CD4-positive, alpha-beta T cell treated with Interleukin-4 for 4 hours (primary cell): ENCODE measurements around the gene CSNK2A2.

ENCODE experiments used
- DNase-seq: peaks from one replicate; pipeline ENCODE4 v3.0.0-alpha.2; 2020

Gene CSNK2A2

DNA sequence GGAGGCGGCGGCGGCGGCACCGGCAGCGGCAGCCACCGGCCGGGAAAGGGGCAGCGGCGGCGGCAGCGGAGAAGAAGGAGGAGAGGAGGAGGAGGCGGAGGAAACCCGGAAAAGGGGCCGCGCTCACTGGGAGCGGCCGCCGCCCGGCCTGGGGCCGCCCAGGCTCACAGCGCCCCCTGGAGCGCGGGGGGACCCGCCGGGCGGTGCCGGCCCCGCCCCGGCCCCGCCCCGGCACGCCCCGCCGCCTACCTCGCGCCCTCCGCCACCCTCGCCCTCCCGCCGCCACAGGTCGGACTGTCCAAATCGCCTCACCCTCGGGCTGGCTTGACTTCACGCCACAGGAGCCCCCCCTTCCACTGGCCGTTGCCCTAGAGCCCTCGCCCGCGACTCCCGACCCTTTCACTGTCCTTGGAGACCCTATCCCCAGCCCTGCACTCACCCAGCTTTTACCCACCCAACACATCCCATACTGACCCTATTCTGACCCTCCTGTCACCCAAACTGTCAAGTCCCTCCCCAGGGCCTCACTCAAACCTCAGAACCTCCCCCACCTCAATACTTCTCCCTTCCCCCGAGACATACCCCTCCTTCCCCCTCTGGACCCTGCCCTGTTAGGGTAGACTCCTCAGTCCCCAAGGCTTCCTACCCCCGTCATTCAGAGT lies at the start of gene CSNK2A2:
TSS of gene CSNK2A2 (minus strand) at position 85 of the 662 bp plus-strand sequence. CDS start 370 bp downstream, outside the sequence.
- DNase-seq, result peak; percentile 56

DNA sequence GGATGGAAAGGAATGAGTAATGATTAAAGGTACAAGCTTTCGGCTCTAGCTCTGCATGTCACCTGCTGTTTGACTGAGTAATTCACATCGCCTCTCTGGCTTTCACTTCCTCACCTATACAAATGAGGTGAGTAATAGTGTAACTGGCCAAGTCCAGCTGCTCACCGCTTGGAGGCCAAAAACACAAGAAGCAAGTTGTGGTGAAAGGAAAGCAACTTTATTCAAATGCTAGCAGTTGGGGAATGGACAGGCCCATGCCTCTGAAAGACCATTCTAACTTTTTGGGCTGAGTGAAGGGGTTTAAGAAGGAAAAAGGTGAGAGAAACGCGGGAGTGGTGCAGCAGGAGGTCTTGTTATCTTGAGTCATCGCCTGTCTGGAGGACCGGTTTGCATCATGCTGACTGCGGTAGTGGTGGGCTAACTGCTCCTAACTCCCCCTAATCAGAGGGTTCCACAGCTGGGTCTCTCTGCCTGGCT lies 45.7 kb upstream of the CSNK2A2 start:
- no peak for DNase-seq

DNA sequence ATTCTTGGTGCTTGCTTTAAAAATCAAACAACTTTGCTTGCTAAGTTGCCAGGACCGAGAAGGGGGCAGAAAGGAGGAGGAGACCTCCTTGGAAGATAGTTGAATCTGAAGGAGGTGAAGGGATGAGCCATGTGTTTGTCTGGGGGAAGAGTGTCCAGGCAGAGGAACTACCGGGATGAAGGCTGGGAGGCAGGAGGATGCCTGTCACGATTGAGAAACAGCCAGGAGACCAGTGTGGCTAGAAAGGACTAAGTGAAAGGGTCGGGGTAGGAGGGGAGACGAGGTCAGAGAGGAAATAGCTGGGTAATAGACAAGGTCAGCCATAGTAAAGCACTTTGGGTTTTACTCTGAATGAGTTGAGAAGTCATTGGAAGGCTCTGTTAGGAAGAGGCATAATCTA lies 38.9 kb upstream of the CSNK2A2 start:
- DNase-seq, result no peak

DNA sequence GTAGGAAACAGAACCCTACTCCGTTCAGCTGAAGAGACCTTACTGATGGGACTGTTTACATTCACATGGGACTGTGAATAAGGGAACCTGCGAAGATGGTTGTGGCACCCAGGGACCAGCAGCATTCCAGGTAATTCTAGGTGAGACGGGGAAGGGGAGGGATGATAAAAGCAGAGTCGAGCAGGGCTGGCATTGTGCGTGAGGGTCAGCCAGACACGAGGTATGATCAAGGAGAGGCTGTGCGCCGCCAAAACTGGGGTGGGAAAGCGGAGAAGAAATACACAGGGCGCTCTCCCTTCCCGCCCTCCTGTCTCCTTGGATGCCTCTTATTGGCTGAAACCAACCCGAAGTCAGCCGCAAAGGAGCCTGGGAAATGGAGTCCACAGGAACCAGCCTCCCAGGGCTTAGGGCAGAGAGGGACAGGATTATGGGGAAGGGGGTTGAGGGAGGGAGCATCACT lies 38.4 kb upstream of the CSNK2A2 start:
- peak; percentile 51 for DNase-seq

DNA sequence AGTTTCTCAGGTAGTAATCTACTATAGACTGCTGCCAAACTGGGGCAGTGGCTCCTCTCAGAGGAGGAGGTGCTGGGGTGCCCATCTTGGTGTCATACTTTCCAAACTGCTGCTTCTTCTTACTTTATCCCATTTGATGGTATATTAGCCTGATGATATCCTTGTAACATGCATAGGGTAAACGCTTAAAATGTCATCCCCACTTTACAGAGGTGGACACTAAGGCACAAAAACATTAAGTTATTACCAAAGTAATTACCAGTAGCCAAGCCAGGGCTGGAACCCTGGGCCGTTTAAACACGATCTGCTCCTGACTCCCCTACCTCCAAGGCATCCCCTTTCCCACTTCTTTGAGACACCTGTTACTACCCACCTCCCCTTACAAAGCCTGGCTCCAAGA lies 37.8 kb upstream of the CSNK2A2 start:
- DNase-seq, result no peak

DNA sequence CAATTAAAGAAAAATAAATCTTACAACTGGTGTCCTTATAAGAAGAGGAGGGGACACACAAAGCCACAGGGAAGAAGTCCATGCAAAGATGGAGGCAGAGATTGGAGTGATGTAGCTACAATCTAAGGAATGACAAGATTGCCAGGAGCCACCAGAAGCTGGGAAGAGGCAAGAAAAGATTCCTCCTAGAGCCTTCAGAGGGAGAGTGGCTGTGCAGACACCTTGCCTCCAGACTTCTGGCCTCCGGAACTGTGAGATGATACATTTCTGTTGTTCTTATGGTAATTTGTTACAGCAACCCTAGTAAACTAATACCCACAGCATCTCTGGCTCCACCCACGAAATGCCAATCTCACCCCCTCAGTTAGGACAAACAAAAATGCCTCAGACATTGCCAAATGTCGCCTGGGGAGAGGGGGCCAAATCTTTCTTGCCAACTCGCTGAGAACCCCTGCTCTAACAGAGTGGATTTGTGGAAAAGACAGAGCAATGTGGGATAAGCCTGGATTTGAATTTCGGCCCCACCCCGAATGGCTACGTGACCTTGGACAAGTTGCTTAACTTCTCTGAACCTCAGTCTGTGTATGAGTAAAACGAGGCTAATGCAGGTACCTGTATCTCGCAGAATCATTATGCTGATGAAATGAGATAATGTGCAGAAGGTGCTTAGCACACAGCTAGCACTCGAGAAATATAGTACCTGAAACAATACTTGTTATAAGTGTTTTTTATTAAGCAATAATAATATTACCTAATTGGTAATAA lies 37.1 kb upstream of the CSNK2A2 start:
- DNase-seq, result no peak

DNA sequence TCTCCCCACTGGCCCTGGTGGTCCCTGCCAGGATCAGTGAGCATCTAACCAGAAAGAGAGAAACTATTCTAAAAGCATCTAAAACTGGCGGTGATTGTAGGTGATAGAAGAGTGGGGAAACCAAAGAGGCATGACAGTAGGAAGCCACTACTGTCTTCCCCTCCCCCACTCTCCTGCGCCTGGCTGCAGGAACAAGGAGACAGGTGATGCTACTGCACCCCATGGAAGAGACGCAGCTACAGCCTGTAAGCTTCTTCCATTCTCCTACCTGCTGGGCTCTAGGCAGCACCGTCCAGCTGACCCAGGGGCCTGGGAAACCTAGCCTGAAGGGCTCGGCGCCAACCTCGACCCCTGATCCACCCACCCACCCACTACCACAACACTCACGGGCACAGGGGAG lies 32.4 kb upstream of the CSNK2A2 start:
- DNase-seq, result no peak

DNA sequence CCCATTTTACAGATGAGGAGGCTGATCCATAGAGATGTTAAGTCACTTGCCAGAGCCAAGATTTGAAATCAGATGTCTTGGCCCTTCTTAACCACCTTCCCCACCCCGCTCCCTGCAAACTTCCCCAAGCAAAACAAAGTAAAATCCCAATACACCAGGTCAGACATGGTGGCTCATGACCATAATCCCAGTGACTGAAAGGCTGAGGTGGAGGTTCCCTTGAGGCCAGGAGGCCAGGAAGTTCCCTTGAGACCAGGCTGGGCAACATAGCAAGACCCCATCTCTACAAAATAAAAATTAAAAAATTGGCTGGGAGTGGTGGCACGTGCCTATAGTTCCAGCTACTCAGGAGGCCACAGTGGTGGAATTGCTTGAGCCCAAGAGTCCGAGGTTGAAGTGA lies 28.9 kb upstream of the CSNK2A2 start:
- no peak for DNase-seq

DNA sequence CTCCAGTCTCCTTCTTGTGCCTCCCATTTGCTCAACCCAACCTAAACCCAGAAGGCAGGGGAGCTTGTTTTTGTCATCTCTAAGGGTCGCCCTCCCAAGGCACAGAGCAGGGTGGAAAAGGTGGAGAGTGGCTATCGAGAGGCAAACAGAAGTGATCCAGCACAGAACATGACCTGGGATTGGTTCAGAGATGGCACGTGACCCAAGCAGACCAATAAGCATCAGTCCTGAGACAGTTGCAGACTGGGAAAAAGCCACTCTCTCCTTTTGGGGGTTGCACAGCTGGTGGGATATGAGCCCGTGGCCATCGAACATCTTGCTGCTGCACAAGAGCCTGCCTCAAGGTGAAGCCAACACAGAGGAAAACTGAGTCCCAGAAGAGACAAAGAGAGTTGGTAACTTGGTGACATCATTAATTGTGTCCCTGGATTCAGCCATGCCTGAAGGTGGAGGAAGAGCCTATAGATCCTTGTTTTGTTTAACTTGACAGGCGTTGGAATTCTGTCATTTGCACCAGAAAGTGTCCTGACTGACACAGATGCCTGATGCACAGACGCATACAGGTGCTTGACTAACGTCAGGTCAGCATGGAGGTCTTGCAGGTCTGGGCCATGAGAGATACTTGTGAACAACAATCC lies 28.2 kb upstream of the CSNK2A2 start:
- DNase-seq, result no peak

DNA sequence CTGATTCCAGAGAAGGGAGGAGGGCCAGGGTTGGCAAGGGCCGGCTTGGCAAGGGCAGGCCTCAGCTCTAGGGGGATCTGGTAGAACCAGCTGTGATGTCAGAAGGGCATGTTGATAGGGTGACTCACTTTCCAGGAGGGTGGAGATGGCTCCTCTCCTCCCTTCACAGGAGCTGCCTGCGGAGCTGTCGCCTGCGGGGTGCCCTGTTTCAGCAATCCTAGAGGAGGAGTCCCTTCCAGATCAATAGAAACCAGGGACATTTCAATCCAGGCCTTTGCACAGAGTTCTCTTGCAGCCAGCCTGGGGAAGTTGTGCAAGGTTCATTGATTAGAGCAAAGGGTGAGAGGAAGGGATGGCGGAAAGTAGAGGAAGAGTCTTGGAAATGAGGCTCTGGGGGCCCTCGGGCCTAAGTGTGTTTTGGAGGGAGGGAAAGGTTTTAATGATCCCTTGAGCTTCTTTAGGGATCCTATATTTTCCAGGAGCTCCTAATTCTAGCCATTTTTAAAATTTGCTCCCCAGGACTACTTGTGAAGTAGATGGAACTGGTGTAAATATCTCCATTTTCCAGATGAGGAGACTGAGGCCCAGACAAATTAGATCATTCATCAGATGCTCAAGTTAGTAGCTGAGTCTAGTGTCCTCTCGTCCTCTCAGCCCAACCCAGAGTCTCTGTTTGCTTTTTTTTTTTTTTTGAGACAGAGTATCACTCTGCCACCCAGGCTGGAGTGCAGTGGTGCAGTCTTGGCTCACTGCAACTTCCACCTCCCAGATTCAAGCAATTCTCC lies 24.8 kb upstream of the CSNK2A2 start:
- no peak for DNase-seq

DNA sequence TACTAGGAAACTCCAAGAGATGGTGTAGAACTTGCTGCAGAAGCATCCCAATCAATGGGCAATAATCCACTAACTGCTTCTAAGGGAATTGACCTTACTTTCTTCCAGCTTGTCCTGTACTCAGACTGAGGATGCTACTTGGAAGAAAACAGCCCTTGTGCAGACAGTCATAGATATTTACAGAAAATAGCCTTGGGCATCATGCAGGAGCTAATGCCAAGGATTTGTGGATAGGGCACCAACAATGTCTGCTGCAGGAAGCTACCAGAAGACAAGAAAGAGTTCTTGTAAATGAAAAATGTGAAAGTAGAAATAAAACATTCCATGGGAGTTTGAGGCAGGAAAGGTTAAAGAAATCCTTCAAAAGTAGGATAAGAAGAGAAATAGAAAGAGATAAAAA lies 21.5 kb upstream of the CSNK2A2 start:
- no peak for DNase-seq

DNA sequence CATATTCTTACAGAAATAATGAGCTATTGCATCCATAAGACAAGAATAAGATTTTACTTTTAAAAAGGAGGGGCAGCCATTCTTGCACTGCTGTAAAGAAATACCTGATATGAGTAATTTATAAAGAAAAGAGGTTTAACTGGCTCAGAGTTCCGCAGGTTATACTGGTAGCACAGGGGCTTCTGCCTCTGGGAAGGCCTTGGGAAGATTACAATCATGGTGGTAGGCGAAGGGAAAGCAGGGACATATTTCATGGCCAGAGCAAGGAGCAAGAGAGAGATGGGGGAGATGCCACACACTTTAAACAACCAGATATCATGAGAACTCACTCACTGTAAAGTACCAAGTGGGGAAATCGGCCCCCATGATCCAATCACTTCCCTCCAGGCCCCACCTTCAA lies 20.9 kb upstream of the CSNK2A2 start:
- no peak for DNase-seq

DNA sequence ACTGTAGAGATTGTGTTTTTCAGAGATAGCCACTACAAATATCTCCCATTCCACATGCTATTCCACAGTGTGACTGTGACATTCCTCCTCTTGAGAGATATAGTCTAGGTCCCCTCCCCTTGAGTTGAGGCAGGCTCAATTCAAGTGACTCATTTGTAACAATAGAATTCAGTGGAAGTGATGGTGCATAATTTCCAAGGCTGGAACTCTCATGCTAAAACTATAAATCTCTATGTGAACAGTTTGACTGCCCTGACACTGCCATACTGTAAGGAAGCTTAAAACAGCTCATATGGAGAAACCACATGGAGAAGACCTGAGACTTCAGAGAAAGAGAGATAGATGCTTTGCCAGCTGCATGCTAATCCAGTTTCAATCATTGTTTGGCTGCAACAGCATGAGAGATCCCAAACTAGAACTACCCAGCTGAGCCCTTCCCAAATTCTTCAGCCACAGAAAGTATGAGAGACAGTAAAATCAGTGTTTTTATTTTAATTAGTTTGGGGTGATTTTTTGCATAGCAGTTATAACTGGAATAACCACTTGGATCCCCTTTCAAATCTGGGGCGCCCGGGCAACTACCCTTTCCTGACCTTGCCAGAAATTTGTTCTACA lies 19.5 kb upstream of the CSNK2A2 start:
- no peak for DNase-seq

DNA sequence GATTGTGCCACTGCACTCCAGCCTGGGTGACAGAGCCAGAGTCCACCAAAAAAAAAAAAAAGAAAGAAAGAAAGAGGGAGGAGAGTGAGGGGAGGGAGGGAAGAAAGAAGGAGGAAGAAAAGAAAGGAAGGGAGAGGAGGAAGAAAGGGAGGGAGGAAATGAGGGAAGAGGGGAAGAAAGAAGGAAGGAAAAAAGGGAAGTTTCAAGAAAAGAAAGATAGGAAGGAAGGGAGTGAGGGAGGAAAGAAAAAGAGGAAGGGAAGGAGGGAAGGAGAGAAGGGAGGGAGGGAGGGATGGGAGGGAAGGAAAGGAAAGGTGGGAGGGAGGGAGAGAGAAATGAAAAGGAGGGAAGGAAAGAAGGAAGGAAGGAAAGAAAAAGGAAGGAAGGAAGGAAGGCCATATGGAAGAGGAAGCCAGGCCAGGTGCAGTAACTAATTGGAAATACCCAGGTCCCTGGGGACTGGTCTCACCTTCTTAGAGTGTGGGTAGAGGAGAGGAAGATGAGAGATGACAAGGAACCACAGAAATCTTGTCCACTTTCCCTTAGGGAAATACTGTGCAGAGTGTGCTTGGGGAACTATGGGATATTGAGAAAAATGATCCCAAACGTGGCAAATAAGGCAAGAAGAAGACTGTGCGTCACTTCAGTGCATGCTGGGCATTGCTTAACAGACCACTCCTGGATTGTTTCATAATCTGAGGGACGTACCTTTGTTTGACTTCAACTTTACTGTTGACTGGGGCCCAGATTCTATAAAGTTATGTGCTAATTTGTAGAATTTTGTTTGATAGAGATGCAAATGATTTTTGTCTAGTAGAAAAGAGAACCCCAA lies 15.1 kb upstream of the CSNK2A2 start:
- no peak for DNase-seq

DNA sequence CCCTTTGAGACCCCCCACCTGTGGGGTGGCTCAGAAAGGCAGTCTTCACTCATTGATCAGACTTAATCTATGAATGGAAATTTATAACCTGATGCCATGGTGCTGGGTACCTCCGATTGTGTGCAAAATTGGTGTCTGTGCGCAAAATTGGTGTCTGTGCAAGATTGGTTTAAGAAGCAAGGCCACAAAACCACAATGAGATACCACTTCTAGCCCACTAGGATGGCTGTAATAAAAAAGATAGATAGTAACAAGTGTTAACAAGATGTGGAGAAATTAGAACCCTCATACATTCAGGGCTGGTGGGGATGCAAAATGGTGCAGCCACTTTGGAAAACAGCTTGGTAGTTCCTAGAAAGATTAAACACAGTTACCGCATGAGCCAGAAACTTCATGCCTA lies 13.9 kb upstream of the CSNK2A2 start:
- no peak for DNase-seq

DNA sequence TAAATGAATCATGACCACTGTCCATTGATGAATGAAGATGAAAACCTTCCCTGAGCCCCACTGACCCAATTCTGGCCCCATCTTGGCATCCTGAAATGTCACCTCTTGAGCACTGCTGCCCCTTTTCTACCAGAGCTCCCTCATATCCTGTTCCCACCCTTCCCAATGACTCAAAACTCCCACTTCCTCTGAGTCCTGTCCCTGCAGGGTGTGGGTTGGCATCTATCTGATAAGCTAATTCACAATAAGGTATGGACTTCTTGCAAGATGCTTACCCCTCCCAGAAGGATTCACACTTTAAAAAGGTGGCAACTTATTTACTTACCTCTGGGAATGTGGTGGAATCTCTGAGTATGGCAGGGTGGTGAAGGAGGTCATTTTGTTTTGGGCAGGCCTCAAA lies 13.3 kb upstream of the CSNK2A2 start:
- DNase-seq, result no peak

DNA sequence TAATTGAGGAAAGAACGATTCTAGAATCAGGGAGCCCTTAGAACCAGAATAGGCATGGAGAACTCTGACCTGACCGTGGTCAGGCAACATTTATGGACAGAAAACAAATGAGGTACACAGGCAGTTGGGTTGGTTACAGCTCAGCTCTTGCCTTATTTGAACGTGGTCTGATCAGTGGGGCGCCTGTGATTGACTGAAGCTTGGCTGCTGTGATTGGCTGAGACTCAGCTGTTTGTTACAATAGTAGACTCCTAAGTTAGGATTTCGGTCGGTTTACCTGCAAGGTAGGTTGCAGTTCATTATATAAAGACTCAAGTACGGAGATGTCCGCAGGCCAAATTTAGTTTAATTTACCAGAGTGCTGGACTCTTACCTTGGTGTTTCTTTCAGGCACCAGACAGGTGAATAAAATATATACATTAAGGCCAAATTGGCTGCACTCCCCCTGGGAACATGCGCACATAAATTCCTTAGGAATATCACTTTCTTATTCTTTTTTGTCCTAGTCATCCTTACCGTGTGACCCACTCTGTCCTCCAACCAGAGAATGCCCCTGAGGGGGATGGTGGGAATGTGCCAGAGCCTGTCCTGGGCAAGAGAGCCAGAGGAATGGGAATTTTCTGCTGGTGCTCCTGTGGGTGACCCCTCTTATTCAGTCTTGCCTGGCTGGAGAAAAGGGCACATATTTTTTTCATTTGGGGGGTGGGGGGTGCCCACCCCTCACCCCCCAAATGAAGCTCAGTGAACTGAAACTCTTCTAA lies 7.5 kb upstream of the CSNK2A2 start:
- no peak for DNase-seq

DNA sequence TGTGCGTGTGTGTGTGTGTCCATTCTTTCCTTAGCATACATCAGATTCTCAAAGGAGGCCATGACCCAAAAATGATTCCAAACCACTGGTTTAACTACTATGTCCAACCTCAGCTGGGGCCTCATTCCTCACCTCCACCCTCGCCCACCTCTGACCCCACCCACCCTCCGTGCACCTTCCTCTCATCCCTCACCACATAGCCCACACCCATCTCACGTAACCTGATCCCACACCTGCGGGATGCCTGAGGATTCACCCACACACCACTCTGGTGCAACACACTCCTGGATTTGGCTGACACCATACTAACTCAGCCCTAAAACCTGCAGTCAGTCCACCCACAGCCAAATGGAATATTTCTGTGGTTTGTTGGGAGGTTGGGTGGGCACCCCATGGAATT lies 3.3 kb upstream of the CSNK2A2 start:
- DNase-seq, result no peak

DNA sequence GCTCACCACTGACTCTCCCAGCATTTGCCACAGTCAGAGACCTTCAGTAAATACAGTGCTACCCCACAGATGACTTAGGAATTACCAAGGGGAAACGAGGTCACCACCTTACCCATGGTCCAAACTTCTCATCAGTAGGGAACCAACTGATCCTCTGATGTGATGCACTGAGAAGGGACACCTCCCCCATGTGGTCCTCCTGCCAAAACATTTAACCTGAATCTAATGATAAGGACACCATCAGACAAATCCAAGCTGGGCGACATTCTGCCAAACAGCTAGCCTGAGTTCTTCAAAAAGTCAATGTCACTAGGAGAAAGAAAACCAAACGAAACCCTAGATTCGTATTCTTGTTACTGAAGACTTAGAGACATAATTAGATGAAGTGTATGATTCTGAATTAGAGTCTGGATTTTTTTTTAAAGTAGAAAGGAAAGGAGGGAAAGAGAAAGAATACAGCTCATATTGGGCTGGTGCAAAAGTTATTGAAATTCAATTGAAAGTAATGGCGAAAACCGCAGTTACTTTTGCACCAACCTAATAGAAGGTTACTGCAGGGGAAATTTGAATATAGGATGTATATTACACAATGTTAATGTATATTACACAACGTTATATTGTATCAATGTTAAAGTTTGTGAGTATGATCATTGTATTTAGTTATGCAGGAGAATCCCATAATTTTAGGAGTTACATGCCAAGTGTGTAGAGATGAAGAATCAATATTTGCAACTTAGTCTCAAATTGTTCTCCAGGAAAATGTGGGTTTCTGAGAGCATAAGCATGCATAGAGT lies 2.3 kb upstream of the CSNK2A2 start:
- no peak for DNase-seq

DNA sequence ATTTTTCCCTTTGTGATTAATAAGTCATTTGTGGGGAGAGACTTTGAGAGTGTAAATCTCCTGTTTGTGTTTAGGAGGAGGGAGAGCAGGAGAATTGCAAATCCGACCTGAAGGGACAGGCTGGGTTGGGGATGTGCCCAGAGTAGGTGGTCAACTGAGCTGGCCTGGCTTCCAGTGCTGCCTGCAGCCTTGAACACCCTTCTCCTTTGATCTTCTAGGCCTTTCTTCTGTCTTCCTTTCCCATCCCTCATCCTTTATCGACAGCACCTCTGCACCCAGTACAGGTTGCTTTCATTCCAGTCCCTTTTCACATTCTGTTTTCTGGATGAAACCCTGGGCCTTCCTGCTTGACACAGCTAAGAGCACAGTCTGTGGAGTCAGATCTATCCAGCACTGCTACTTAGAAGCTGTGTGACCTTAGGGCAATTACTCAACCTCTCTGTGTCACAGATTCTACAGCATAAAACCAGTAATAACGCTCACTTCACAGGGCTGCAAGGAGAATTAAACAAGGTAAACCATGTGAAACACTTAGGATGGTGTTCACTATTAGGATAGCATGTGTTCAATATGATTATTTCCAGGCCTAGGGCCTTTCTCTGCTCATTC lies 1.0 kb upstream of the CSNK2A2 start:
- no peak for DNase-seq
